Ovary (tissue), 3 donors: ENCODE data around the gene RSPH10B2.
"Not testable (repeated sequence)": the region's sequence is repeated elsewhere in the genome, so short reads cannot be mapped to it uniquely, and the experiment has no call there.

Experiments
- CTCF ChIP-seq, 3 donors: fragments of 450-650 bp in 2 of 3; fragments of 200-600 bp in 1 of 3; IDR thresholded peaks; one replicate each; pipeline versions ENCODE4 v1.5.1 to v1.8.0; 2016 to 2022; ENCODE audit warnings: antibody characterized with exemption in 3 of 3, mild to moderate bottlenecking in 1 of 3
- EP300 ChIP-seq: sonication (generic); formaldehyde crosslinking; IDR thresholded peaks from one replicate; pipeline ENCODE4 v1.6.1; 2017; ENCODE audit warnings: antibody characterized with exemption
- POLR2A ChIP-seq: fragments of 450-650 bp; IDR thresholded peaks from one replicate; pipeline ENCODE4 v1.6.1; 2017; ENCODE audit warnings: antibody characterized with exemption, mild to moderate bottlenecking, moderate library complexity
- donor health status: DM: no; HTN: no; CAD: no.

- TF ChIP-seq POLR2A; CTCF (IDR thresholded peaks at IDR 0.05); EP300: not testable (repeated sequence)
Measured at GRCh38 chr7:6830026-6830425, 76.1 kb downstream of the RSPH10B2 start.
